HL-60/S4 (cell line): ENCODE results near the gene PRDX2.
"Not testable (repeated sequence)": the region's sequence is repeated elsewhere in the genome, so short reads cannot be mapped to it uniquely, and the experiment has no call there.

ENCODE experiments used
- in situ Hi-C: fragments of 300-500 bp; cut with MboI; formaldehyde crosslinking; loops from 2 replicates; pipeline ENCODE4 v1.14.3; 2022; ENCODE audit warnings: low sequenced_read_pairs

The PRDX2 gene

DNA sequence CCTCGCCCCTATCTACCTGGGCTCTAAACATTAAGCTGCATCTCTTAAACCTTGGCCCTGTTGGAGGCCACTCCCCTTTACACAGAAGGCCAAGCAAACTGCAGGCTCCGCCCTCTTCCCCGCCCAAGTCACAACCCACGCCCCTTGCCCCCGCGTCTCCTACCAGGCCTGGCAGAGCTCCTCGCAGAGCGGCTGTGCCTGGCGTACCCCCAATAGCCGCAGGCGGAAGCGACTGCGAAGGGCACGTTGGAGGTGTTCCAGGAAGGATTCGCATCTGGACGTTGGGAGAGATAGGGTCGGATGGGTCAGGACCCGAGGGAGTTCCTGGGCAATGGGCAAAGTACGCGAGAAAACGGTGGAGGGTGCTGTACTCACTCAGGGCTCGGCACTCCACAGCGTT lies 26.9 kb upstream of the PRDX2 start:
- in situ Hi-C loops: no loop called here

DNA sequence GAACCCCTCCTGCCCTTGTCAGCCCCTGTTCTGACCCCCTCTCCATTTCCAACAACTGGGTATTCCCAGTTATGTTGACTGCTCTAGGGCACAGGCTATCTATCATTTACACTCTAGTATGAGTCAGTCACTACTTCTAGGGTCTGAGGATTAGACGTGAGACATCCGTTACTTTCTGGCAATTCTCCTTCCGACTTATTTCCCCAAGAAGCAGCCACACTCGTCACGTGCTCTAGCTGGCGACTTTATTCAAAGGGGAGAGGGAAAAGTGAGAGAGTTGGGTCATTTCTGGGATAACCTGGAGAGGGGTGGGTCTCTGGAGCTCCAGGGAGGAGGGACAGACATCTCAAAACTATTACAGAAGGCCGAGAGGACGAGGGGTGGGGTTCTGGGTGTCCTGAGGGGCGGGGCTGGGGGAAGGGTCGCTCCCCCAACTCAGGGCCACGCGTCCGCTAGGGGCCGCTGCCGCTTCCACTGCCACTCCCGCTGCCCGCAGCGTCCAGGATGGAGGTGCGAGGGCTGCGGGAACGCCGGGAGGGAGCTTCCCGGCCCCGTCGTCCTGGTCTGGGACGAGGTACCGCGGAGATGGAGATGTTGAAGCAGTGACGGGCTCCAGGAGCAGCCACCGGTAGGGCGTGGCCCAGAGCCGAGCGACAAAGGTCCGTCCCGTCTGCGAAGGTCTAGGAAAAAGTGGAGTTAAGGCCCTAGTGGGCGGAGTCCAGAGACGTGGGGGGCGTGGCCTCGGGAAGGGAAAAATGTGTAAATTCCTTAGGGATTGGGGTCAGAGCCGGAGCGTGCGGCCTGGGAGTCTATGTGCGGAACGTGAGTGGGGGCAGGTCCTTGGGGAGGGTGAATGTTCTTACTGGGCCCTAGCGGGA lies 23.9 kb upstream of the PRDX2 start:
- in situ Hi-C loops: no loop called here

DNA sequence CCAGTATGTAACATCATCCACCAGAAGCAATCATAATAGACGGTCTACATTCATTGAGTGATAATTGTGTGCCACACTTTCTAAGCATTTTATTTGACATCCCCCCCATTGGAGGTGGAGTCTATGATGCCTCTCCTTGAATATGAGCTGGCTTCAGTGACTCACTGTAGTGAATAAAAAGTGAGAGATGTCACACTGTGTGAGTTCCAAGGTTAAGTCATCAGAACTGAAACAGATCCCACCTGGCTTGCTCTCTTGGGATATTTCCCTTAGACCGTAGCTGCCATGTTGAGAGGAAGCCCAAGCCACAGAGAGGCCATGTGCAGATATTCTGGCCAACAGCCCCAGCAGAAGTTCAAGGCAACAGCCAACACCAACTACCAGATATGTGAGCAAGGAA lies 20.2 kb upstream of the PRDX2 start:
- in situ Hi-C loops: no loop called here

DNA sequence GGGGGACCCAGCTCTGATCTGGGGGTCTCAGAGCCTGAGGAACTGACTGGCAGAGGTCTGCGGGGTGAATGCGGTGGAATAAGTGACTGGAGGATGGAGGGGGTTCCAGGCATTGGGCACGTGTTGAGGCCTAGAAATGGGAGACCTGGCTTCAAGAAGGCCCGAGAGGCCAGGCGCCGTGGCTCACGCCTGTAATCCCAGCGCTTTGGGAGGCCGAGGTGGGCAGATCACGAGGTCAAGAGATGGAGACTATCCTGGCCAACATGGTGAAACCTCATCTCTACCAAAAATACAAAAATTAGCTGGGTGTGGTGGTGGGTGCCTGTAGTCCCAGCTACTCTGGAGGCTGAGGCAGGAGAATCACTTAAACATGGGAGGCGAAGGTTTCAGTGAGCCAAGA lies 16.2 kb upstream of the PRDX2 start:
- in situ Hi-C loops: not testable (repeated sequence)

DNA sequence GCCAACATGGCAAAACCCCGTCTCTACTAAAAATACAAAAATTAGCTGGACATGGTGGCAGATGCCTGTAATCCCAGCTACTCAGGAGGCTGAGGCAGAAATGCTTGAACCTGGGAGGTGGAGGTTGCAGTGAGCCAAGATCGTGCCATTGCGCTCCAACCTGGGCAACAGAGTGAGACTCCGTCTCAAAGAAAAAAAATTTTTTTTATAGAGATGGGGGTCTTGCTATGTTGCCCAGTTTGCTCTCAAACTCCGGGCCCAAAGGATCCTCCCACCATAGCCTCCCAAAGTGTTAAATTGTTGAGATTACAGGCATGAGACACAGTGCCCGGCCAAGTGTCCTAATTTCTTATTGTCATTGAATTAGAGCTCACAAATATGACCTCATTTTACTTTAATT lies 15.6 kb upstream of the PRDX2 start:
- in situ Hi-C loops: not testable (repeated sequence)

DNA sequence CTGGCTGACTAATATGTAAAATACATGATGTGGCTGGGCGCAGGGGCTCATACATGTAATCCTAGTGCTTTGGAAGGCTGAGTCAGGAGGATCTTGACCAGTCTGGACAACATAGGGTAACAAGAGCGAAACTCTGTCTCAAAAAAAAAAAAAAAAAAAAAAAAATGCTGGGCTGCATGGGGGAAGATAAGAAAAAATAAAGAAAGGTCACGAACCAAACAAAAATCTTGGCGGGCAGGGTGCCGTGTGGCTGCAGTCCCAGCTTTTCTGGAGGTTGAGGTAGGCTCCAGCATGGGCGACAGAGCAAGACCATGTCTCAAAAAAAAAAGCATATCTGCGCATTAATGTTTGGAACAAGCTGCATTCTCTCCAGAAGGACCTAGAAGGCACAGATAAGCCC lies 13.5 kb upstream of the PRDX2 start:
- in situ Hi-C loops: no loop called here

DNA sequence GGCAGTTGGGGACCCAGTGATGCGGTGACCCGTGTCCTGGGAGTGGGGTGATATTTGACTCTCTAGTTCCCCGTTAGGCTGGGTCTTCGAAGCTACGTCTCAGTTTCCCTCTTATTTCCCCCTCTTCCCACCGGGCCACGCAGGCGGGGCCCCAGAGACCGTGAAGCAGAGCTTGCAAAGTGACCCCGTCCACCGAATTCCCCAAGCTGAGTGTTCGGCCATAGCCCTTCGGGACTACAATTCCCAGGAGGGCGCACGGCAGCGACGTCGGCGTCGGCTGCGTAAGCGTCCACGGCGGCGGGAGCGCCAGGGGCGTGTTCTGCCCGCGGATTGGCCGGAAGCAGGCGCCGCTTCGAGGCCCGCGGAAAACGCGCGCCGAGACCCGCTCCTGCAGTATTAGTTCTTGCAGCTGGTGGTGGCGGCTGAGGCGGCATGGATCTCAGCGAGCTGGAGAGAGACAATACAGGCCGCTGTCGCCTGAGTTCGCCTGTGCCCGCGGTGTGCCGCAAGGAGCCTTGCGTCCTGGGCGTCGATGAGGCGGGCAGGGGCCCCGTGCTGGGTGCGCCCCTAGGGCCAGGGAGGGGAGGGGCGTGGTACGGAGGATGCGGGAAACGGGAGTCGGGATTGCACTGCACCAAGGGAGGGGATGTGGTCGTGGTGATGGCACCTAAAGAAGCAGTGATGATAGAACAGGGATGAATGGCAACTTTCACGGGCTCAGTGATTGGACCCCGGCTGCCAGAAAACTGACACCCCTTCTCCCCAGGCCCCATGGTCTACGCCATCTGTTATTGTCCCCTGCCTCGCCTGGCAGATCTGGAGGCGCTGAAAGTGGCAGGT lies 4.9 kb upstream of the PRDX2 start, which contains the start of gene RNASEH2A:
TSS of gene RNASEH2A (plus strand) at position 343 of the 840 bp plus-strand sequence. CDS start at position 433, 90 bp downstream.
- in situ Hi-C loops: no loop called here

DNA sequence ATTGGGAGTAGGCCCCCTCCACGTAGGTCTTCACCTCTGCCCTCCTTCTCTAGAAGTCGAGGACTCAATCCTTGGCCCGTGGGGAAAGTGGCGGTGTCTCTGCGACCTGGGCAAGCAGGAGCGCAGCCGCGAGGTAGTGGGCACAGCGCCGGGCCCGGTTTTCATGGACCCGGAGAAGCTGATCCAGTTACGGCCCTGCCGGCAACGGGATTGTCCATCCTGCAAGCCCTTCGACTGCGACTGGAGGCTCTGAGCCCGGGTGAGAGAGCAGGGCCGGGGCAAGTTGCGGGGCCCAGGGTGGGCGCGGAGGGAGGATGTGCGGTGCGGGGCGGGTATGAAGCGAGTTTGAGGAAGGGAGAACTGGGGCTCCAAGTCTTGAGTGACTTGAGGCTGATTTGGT lies 2.5 kb upstream of the PRDX2 start:
- in situ Hi-C loops: no loop called here

DNA sequence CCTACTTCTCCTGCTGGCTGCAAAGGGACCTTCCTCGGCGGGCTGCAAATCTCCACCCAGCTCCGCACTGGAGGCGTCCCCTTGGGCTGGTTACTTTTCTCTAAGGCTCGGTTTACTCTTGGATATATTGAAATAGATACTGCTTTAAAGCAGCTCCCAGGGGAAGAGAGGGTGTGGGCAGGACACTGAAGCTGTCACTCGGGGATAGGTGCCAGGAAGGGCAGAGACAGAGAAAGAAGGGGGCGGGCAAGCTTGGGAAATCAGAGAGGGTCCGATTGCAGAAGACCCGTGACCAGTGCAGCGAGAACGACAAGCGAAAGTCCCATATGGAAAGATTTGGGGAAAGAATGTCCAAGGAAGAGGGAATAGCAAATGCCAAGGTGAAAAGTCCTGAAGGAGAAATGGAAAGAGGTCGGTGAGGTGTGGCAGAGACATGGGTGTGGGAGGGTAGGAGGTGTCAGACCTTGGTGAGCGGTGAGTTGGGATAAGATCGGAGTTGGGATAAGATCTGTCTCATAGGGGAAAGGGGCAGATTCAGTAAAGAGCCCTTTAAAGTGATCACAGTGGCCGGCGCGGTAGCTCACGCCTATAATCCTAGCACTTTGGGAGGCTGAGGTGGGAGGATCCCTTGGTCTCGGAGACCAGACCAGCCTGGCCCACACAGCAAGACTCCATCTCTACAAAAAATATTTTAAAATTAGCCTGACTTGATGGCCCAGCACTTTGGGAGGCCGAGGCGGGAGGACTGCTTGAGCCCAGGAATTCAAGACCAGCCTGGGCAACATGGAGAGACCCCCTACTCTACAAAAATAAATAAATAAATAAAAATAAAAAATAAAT lies 887 bp upstream of the PRDX2 start:
- in situ Hi-C loops: no loop called here

DNA sequence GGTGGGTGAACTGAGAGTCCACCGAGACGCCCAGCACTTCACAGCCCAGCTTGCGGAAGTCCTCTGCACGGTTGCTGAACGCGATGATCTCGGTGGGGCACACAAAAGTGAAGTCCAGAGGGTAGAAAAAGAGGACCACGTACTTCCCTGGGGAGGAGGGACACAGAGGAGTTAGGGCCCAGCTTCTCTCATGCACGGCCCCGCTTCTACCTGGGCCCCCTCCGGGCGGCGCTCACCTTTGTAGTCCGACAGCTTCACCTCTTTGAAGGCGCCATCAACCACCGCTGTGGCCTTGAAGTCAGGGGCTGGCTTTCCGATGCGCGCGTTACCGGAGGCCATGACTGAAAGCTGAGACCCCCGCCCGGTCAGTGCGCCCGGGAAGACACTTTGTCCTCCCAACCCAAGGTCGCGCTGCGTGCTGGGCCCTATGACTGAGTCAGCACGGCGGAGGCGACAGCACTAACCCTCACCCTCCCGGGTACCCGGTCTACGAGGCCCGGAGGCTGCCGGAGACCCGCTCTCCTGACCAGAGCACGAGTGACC lies 606 bp downstream of the PRDX2 start:
- in situ Hi-C loops: no loop called here

DNA sequence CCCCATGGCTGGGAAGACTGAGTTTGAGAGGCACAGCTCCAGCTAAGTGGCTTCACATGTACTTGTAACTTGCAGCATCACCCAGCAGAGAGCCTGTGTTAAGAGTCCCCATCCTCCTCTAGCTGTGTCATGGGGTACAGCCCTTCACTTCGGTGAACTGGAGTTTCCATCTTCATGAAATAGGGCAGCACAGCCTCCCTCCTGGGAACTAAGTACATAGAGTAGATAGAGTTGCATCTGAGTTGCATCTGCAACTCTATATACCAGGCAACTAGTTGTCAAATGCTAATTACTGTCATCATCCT lies 1.2 kb downstream of the PRDX2 start:
- in situ Hi-C loops: no loop called here

DNA sequence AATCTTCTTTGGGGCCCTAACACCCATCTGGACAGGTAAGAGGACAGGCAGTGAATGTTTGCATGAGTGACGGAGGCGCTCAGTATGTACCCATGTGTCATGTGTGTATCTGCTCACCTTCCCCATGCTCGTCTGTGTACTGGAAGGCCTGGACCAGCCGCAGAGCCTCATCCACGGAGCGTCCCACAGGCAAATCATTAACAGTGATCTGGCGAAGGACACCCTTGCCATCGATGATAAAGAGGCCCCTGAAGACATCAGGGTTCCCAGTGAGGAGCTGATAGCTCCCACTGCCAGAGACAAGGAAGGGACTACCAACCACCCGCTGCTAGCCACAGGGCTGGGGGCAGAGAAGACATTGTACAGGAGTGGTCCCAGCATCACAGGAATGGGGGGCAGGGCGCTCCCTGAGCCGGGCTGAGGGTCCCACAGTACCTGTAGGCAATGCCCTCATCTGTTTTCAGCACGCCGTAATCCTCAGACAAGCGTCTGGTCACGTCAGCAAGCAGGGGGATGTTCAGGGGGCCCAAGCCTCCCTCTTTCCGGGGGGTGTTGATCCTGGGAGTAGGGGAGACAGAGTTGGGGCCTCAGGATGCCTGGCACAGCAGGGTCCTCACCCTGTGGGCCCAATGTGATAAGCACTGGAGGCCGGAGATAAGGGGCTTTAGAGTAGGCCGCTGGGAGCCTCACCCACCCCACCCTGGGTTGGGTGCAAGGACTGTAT lies 1.7 kb downstream of the PRDX2 start:
- in situ Hi-C loops: loop anchor here (5.0 kb wide), 1 partner anchor 38 kb away; no protein-coding TSS in a partner anchor

DNA sequence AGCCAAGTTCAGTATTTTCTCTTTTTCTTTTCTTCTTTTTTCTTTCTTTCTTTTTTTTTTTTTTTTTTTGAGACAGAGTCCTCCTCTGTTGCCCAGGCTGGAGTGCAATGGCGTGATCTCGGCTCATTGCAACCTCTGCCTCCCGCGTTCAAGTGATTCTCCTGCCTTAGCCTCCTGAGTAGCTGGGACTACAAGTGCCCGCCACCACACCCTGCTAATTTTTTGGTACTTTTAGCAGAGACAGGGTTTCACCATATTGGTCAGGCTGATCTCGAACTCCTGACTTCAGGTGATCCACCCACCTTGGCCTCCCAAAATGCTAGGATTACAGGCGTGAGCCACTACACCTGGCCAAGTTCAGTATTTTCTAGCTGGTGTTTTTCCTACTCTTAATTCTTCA lies 4.0 kb downstream of the PRDX2 start:
- in situ Hi-C loops: loop anchor here (5.0 kb wide), 1 partner anchor 35 kb away; no protein-coding TSS in a partner anchor

DNA sequence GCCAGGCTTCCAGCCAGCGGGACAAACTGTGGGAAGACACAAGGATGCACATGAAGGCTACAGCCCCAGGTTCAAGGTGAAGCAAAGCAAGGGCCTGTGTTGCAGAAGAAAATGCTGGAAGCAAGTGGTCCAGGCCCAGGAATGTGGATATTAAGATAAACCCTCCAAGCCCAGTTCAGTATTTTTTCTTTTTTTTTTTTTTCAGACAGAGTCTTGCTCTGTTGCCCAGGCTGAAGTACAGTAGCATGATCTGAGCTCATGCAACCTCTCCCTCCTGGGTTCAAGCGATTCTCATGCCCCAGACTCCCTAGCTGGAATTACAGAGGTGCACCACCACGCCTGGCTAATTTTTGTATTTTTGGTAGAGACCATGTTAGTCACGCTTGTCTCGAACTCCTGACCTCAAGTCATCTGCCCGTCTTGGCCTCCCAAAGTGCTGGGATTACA lies 4.4 kb downstream of the PRDX2 start:
- in situ Hi-C loops: loop anchor here (5.0 kb wide), 1 partner anchor 35 kb away; no protein-coding TSS in a partner anchor

DNA sequence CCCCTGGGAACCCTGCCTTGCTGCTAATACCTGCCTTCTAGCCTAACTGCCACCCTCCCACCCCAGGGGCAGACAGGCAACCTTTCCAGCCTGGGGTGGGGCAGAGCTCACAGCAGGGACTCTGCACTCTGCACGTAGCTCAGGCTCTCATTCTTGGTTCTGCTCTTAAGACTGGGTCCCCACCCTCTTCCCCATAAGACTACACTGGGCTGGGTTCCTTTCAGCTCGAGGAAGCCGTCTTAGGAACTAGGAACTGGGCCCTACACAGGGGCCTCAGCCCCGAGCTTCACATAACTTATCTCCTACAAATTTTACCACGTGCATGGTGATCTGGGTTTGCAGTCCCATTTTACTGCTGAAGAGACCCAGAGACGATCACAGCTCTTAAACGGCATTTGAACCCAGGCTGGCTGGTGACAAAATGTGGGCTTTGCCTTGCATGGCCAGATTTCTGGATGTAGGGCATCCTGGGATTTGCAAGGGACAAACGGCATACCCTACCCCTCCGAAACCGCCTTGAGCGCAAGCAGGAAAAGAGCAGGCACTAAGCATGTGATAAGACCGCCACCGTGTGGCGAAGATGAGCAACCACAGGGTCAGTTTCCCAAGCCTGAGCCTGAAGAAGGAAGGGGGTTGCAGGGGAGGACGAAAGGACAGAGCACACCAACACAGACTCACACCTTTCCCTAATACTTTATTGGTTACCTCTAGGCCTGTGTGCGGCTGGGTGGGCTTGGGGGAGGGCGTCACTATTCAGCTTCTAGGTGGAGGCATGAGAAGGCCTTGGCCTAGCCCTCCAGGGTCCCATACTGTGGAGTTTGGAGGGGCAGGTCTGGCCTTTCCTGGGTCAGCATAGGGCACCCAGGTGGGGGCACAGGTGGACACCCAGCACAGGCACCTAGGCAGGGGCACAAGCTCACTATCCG lies 5.2 kb downstream of the PRDX2 start:
- in situ Hi-C loops: loop anchor here (5.0 kb wide), 1 partner anchor 34 kb away; no protein-coding TSS in a partner anchor

DNA sequence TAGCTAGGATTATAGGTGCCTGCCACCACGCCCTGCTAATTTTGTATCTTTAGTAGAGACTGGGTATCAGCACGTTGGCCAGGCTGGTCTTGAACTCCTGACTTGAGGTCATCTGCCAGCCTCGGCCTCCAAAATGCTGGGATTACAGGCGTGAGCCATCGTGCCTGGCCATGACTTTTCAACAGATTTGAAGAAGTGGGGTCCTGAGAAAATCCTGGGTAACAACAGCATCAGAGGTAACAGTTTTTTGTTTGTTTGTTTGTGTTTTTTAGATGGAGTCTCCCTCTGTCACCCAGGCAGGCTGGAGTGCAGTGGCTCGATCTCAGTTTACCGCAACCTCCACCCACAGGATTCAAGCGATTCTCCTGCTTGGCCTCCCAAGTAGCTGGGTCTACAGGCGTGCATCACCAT lies 6.6 kb downstream of the PRDX2 start:
- in situ Hi-C loops: loop anchor here (5.0 kb wide), 1 partner anchor 33 kb away; no protein-coding TSS in a partner anchor

DNA sequence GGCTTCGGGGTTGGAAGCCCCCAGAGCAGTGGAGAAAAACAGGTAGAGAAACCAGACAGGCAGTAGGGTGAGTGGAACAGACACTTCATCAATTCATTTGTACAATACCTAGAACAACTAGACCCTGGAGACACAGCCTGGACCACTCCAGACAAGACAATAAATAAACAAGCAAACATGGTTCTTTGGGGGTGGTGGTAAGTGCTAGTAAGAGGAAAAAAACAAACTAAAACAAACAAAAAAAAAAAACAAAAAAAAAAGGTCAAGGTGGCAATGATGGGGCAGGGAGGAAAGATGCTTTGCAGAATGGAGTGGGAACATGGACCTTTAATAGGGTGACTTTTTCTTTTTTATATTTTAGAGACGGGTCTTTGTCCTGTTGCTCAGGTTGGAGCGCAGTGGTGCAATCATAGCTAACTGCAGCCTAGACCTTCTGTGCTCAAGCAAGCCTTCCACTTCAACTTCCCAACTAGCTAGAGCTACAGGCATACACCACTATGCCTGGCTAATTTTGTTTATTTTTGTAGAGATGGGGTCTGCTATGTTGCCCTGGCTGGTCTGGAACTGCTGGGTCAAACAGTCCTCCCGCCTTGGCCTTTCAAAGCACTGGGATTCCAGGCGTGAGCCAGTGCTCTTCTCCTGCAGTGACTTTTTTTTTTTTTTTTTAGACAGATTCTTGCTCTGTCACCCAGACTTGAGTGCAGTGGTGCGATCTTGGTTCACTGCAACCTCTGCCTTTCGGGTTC lies 7.2 kb downstream of the PRDX2 start:
- in situ Hi-C loops: no loop called here
